CD4-positive, alpha-beta memory T cell (primary cell): ENCODE measurements around the gene DISP3. TPM values are rescaled to one million over a fixed set of nuclear protein-coding genes. Genes with fewer than 3 reads are reported as not detected.

Source experiments
- CTCF ChIA-PET: fragments of 350-600 bp; sonication (Branson Sonifier 250); formaldehyde crosslinking; loops from one replicate; lab custom pipeline; 2021; ENCODE audit warnings: inconsistent platforms; ENCODE audit not compliant: partially characterized antibody; lab: Charles Lee
- POLR2A ChIA-PET: fragments of 350-600 bp; sonication (Branson Sonifier 250); formaldehyde crosslinking; loops from one replicate; lab custom pipeline; 2021; ENCODE audit not compliant: partially characterized antibody; lab: Charles Lee
- DNase-seq, 5 donors: peaks; one replicate each; pipeline versions ENCODE4 v3.0.0 to v3.0.0-alpha.2; 2020 to 2022; ENCODE audit warnings: mixed read lengths in 1 of 5
- H3K27ac ChIP-seq: one replicate; pipeline ENCODE4 v1.7.0; 2013; ENCODE audit warnings: low read depth, low read length
- H3K27me3 ChIP-seq: 2 replicates; pipeline ENCODE4 v1.7.0; 2013; ENCODE audit warnings: mild to moderate bottlenecking, low read length, moderate library complexity; ENCODE audit not compliant: insufficient read depth
- H3K36me3 ChIP-seq: 2 replicates; pipeline ENCODE4 v1.7.0; 2013; ENCODE audit warnings: mild to moderate bottlenecking, low read length, moderate library complexity; ENCODE audit not compliant: insufficient read depth
- H3K4me1 ChIP-seq: 2 replicates; pipeline ENCODE4 v1.7.0; 2013; ENCODE audit warnings: mild to moderate bottlenecking, low read length, moderate library complexity; ENCODE audit not compliant: insufficient read depth
- H3K4me3 ChIP-seq, 2 donors: one replicate each; pipeline ENCODE4 v1.7.0; 2013; ENCODE audit warnings: low read length in 2 of 2, mild to moderate bottlenecking in 1 of 2
- H3K9me3 ChIP-seq, 2 donors: one replicate each; pipeline ENCODE4 v1.7.0; 2013; ENCODE audit warnings: low read length in 2 of 2, control low read depth in 1 of 2; ENCODE audit not compliant: control insufficient read depth in 1 of 2
- H3K27ac Mint-ChIP-seq, 7 donors: one replicate each; pipeline ENCODE4 v1.8.0; 2020 to 2021; ENCODE audit warnings: mixed read lengths in 7 of 7, mild to moderate bottlenecking in 6 of 7, inconsistent platforms in 3 of 7, moderate library complexity in 3 of 7
- H3K27me3 Mint-ChIP-seq, 2 donors: one replicate each; pipeline ENCODE4 v1.8.0; 2020 to 2021; ENCODE audit warnings: mixed read lengths in 2 of 2
- H3K36me3 Mint-ChIP-seq, 2 donors: one replicate each; pipeline ENCODE4 v1.8.0; 2020 to 2021; ENCODE audit warnings: mixed read lengths in 2 of 2, inconsistent platforms in 1 of 2, mild to moderate bottlenecking in 1 of 2
- H3K4me1 Mint-ChIP-seq, 4 donors: one replicate each; pipeline ENCODE4 v1.8.0; 2020 to 2021; ENCODE audit warnings: mixed read lengths in 4 of 4, mild to moderate bottlenecking in 1 of 4
- H3K4me3 Mint-ChIP-seq, 8 donors: one replicate each; pipeline ENCODE4 v1.8.0; 2020 to 2021; ENCODE audit warnings: mixed read lengths in 8 of 8, mild to moderate bottlenecking in 7 of 8, moderate library complexity in 6 of 8, inconsistent platforms in 3 of 8
- H3K9me3 Mint-ChIP-seq, 8 donors: one replicate each; pipeline ENCODE4 v1.8.0; 2020 to 2021; ENCODE audit warnings: mixed read lengths in 8 of 8, mild to moderate bottlenecking in 5 of 8, inconsistent platforms in 3 of 8, moderate library complexity in 1 of 8
- intact Hi-C: fragments of 100-400 bp; cut with micrococcal nuclease; formaldehyde crosslinking; loops from one replicate; pipeline ENCODE4 v1.15.1; 2023
- polyA plus RNA-seq, 2 donors: library from polyadenylated mRNA; unstranded; fragments of 300-500 nt; fragmentation: Illumina TruSeq; gene quantifications; one replicate each; pipeline ENCODE4 v1.2.3, GENCODE V29; 2021
- total RNA-seq, 2 experiments: library from RNA; stranded (reverse); gene quantifications; one replicate each; pipeline ENCODE4 v1.2.3, GENCODE V29; 2021

The DISP3 gene
- total and polyA plus RNA-seq, 4 experiments from 2014 or later, result 0.11 to 0.61 (median 0.42) TPM; not detected in 1

DNA sequence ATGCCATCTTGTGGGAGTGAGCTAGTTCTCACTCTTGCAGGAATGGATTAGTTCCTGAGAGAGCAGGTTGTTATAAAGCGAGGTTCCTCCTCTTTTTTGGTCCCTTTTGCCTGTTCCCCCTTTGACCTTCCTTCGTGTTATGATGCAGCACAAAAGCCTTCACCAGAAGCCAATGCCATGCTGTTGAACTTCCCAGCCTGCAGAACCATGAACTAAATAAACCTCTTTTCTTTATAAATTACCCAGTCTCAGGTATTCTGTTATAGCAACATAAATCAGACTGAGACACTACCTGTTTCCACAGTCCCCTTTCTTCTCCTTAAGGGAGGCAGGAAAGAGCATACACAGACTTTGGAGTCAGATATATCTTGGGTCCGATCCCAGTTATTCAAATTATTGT lies 25.6 kb downstream of the DISP3 start:
- H3K4me1 ChIP-seq, result no peaks in the 10 kb centered on the region
- no peak for DNase-seq
- ChIA-PET POLR2A (no interaction called here), CTCF (no interaction called here)
- Mint-ChIP-seq H3K27me3 (peaks cover 7 to 9% of the 10 kb centered on the region in 2 donors), H3K4me1 (no peaks in the 10 kb centered on the region), H3K27ac (no peak overlapping the region), H3K4me3 (no peak overlapping the region), H3K36me3 (peaks cover 11 to 24% of the 10 kb centered on the region in 2 donors), H3K9me3 (peaks cover 2 to 70% (median 52%) of the 10 kb centered on the region in 8 donors)
- H3K4me3 ChIP-seq, result no peak overlapping the region
- no peak overlapping the region for H3K27ac ChIP-seq
- H3K27me3 ChIP-seq, result no peaks in the 10 kb centered on the region
- intact Hi-C loops, result no loop called here
- H3K36me3 ChIP-seq, result no peaks in the 10 kb centered on the region
- peaks cover 0 to 15% of the 10 kb centered on the region in 2 donors for H3K9me3 ChIP-seq

DNA sequence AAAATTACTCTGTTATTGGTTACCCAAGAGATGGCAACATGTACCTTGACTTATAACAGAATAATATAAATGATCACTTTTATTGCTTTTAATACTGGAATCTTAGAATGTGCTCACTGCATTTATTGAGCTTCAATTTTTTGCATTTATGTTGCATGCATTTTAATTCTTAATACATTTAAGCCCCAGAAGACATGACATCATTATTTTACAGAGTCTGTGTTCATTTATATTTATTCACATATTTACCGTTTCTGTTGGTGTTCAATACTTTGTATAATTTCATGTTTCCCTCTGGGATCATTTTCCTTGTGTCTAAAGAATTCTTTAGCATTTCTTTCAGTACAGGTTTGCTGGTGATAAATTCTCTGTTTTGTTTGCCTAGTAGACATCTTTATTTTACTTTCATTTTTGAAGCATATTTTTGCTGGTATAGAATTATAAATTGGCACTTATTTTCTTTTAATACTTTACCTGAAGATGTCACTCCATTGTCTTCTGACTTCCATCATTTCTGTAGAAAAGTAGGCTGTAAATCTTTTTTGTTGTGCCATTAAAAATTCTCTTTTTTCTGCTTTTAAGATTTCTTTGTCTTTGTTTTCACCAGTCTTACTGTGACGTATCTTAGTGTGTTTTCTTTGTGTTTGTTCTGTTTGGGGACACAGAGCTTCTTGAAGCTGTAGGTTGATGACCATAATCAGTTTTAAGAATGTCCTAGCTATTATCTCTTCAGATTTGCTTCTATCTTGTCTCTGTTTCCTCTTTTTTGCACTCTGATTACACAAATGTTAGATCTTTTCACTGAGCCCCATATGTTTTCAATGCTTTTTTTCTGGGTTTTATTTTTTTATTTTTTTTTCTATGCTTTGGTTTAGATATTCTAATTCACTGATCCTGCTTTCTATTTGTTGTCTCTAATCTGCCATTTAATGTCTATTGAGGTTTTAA lies 26.9 kb downstream of the DISP3 start:
- Mint-ChIP-seq H3K4me1 (no peaks in the 10 kb centered on the region), H3K27ac (peak overlapping the region in 1 of 7 donors; percentile 48), H3K9me3 (peaks cover 2 to 70% (median 53%) of the 10 kb centered on the region in 8 donors), H3K4me3 (no peak overlapping the region), H3K36me3 (peaks cover 11 to 24% of the 10 kb centered on the region in 2 donors), H3K27me3 (peaks cover 6 to 11% of the 10 kb centered on the region in 2 donors)
- no peak overlapping the region for H3K27ac ChIP-seq
- no peak overlapping the region for H3K4me3 ChIP-seq
- H3K9me3 ChIP-seq, result peaks cover 0 to 15% of the 10 kb centered on the region in 2 donors
- no peaks in the 10 kb centered on the region for H3K36me3 ChIP-seq
- ChIA-PET POLR2A (no interaction called here), CTCF (no interaction called here)
- no peak for DNase-seq
- H3K27me3 ChIP-seq, result no peaks in the 10 kb centered on the region
- no peaks in the 10 kb centered on the region for H3K4me1 ChIP-seq
- intact Hi-C loops, result no loop called here

DNA sequence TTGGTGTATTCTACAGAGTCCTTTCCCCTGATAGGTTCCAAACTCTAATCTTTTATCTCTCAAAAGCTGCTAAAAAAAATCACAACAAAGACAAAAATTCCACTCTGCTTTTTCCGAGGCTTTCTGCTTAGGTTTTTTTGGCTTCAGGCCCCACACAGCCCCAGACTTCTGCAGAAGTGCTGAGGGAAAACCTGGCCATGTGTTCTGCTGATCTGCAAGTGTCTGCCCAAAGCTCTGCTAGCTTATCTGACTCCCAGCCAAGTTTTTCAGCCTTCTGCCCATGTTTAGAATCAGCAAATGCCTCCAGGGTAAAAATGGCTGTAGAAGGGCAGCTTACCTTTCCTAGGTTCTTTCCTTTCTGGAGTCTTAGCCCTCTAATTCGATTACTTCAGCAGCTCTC lies 28.4 kb downstream of the DISP3 start:
- Histone ChIP-seq H3K4me3 (no peak overlapping the region), H3K9me3 (peaks cover 0 to 15% of the 10 kb centered on the region in 2 donors), H3K4me1 (no peaks in the 10 kb centered on the region), H3K27ac (no peak overlapping the region), H3K27me3 (no peaks in the 10 kb centered on the region), H3K36me3 (no peaks in the 10 kb centered on the region)
- Mint-ChIP-seq H3K27me3 (peaks cover 4 to 8% of the 10 kb centered on the region in 2 donors), H3K4me3 (no peak overlapping the region), H3K36me3 (peaks cover 13 to 26% of the 10 kb centered on the region in 2 donors), H3K9me3 (peaks cover 4 to 77% (median 56%) of the 10 kb centered on the region in 8 donors), H3K27ac (no peak overlapping the region), H3K4me1 (no peaks in the 10 kb centered on the region)
- ChIA-PET CTCF (no interaction called here), POLR2A (no interaction called here)
- no peak for DNase-seq
- intact Hi-C loops, result no loop called here

- H3K4me3 ChIP-seq, result no peak overlapping the region
- Mint-ChIP-seq H3K27me3 (peaks cover 4 to 17% of the 10 kb centered on the region in 2 donors), H3K27ac (no peak overlapping the region), H3K4me1 (no peaks in the 10 kb centered on the region), H3K9me3 (peaks cover 2 to 30% (median 18%) of the 10 kb centered on the region in 8 donors), H3K36me3 (peaks cover 5 to 11% of the 10 kb centered on the region in 2 donors), H3K4me3 (no peak overlapping the region)
- H3K27me3 ChIP-seq, result no peaks in the 10 kb centered on the region
- no peak overlapping the region for H3K27ac ChIP-seq
- intact Hi-C loops, result no loop called here
- CTCF ChIA-PET, result no interaction called here
- POLR2A ChIA-PET, result no interaction called here
- H3K9me3 ChIP-seq, result no peaks in the 10 kb centered on the region
- no peak for DNase-seq
- H3K4me1 ChIP-seq, result no peaks in the 10 kb centered on the region
- H3K36me3 ChIP-seq, result no peaks in the 10 kb centered on the region
These were observed 34.7 kb downstream of the DISP3 start for GRCh38 chr1:11513681-11514080.

- Histone ChIP-seq H3K27me3 (no peaks in the 10 kb centered on the region), H3K27ac (no peak overlapping the region), H3K9me3 (no peaks in the 10 kb centered on the region), H3K4me1 (no peaks in the 10 kb centered on the region), H3K36me3 (no peaks in the 10 kb centered on the region), H3K4me3 (no peak overlapping the region)
- peaks cover 2 to 17% of the 10 kb centered on the region in 2 donors for H3K27me3 Mint-ChIP-seq
- H3K4me1 Mint-ChIP-seq, result no peaks in the 10 kb centered on the region
- no peak overlapping the region for H3K27ac Mint-ChIP-seq
- POLR2A ChIA-PET, result no interaction called here
- peaks cover 2 to 25% (median 13%) of the 10 kb centered on the region in 8 donors for H3K9me3 Mint-ChIP-seq
- intact Hi-C loops, result no loop called here
- CTCF ChIA-PET, result no interaction called here
- no peak overlapping the region for H3K4me3 Mint-ChIP-seq
- peaks cover 5 to 6% of the 10 kb centered on the region in 2 donors for H3K36me3 Mint-ChIP-seq
- no peak for DNase-seq
These were observed 35.4 kb downstream of the DISP3 start for GRCh38 chr1:11514366-11514765.

DNA sequence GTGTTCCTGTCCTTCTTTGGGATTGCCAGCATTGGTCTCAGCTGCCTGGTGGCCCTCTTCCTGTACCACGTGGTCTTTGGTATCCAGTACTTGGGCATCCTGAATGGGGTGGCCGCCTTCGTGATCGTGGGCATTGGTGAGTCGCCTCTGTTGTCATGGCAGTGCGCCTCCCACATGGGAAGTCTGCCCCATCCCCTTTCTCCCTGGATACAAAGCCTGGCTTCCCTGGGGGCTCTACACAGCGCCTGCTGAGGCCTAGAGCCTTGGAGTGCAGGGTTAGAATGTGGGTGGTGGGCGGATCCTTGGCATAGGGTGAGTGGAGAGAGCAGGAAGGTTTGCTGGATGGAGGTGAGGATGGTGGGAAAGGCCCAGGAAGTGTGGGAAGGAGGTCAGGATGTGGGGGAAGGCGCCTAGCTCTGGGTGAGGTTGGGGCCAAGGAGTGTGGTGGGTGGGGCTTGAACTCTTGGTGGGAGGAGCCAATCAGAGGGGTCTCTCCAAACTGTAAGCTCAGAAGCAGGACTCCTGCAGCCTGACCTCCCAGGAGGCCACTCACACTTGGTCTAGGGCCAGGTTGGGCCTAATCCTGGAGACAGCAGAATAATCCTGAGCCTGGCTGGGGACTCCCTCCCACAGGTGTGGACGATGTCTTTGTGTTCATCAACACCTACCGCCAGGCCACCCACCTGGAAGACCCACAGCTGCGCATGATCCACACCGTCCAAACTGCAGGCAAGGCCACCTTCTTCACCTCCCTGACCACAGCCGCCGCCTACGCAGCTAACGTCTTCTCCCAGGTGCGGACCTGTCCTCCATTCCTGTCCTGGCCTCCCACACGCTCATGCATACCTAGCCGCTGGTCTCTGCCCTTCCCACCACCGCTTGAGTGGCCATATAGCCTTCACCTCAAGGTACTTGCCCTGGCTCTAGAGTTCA lies 36.7 kb downstream of the DISP3 start:
- Mint-ChIP-seq H3K27me3 (peaks cover 2 to 15% of the 10 kb centered on the region in 2 donors), H3K9me3 (peaks cover 2 to 23% (median 12%) of the 10 kb centered on the region in 8 donors), H3K36me3 (peaks cover 5 to 6% of the 10 kb centered on the region in 2 donors), H3K4me3 (no peak overlapping the region), H3K4me1 (no peaks in the 10 kb centered on the region), H3K27ac (no peak overlapping the region)
- H3K4me3 ChIP-seq, result no peak overlapping the region
- no peak overlapping the region for H3K27ac ChIP-seq
- H3K9me3 ChIP-seq, result no peaks in the 10 kb centered on the region
- DNase-seq, result no peak
- no peaks in the 10 kb centered on the region for H3K27me3 ChIP-seq
- H3K36me3 ChIP-seq, result no peaks in the 10 kb centered on the region
- CTCF ChIA-PET, result no interaction called here
- H3K4me1 ChIP-seq, result no peaks in the 10 kb centered on the region
- intact Hi-C loops, result no loop called here
- POLR2A ChIA-PET, result no interaction called here
